Kidney (tissue), 14 donors: ENCODE results near the gene HS3ST3B1. TPM values are rescaled to one million over a fixed set of nuclear protein-coding genes. Genes with fewer than 3 reads are reported as not detected.

Source experiments
- DNase-seq, 5 donors: peaks; one replicate each; pipeline ENCODE4 v3.0.0-alpha.2; 2013 to 2020
- FAIRE-seq: peaks from 2 replicates; lab custom pipeline; 2012; peaks lifted over from hg19 to GRCh38; lab: Jason Lieb, UNC
- H3K27ac ChIP-seq, 2 donors: one replicate each; pipeline ENCODE4 v1.7.0; 2013; ENCODE audit warnings: low read depth in 2 of 2, low read length in 2 of 2, inconsistent platforms in 1 of 2
- H3K27me3 ChIP-seq: one replicate; pipeline ENCODE4 v1.7.1; 2013; ENCODE audit warnings: low read length, inconsistent platforms; ENCODE audit not compliant: control insufficient read depth, insufficient read depth
- H3K36me3 ChIP-seq, 3 donors: one replicate each; pipeline versions ENCODE4 v1.7.0 to v1.7.1; 2013; ENCODE audit warnings: low read length in 3 of 3, control low read depth in 1 of 3, inconsistent platforms in 1 of 3; ENCODE audit not compliant: insufficient read depth in 3 of 3, control insufficient read depth in 2 of 3
- H3K4me1 ChIP-seq, 3 donors: one replicate each; pipeline versions ENCODE4 v1.7.0 to v1.7.1; 2013; ENCODE audit warnings: low read length in 3 of 3, inconsistent platforms in 1 of 3, low read depth in 1 of 3; ENCODE audit not compliant: control insufficient read depth in 2 of 3, insufficient read depth in 2 of 3
- H3K4me3 ChIP-seq, 3 donors: one replicate each; pipeline versions ENCODE4 v1.7.0 to v1.8.1; 2013; ENCODE audit warnings: low read length in 3 of 3, control low read depth in 1 of 3, inconsistent platforms in 1 of 3
- H3K9ac ChIP-seq, 3 donors: one replicate each; pipeline versions ENCODE4 v1.7.0 to v1.7.1; 2013; ENCODE audit warnings: low read length in 3 of 3, control low read depth in 1 of 3, inconsistent platforms in 1 of 3
- H3K9me3 ChIP-seq, 3 donors: one replicate each; pipeline versions ENCODE4 v1.7.0 to v1.7.1; 2013; ENCODE audit warnings: low read length in 3 of 3, control low read depth in 1 of 3, inconsistent platforms in 1 of 3; ENCODE audit not compliant: control insufficient read depth in 2 of 3, insufficient read depth in 1 of 3
- CTCF ChIP-seq: IDR thresholded peaks from 3 replicates; pipeline ENCODE4 v1.5.1; 2012; ENCODE audit warnings: mild to moderate bottlenecking, moderate library complexity, borderline replicate concordance; ENCODE audit not compliant: insufficient read depth; ENCODE audit errors: extremely low read depth
- intact Hi-C: fragments of 100-400 bp; cut with DNase I; formaldehyde crosslinking; loops from one replicate; pipeline ENCODE4 v1.11.1; 2022
- polyA plus RNA-seq: library from polyadenylated mRNA; stranded (reverse); fragments of 350-450 nt; fragmentation: Illumina TruSeq; extraction: RNeasy Lipid Tissue Mini Kit (QIAGEN cat#74804); gene quantifications from one replicate; pipeline ENCODE4 v1.2.3, GENCODE V29; 2014; ENCODE audit warnings: low read depth, low replicate concordance; ENCODE audit not compliant: insufficient read depth
- total RNA-seq: library from RNA; stranded (reverse); fragmentation: NEBNext Ultra II Directional; extraction: Animal tissue kit (Norgen Biotek cat#: 25700); gene quantifications from one replicate; pipeline ENCODE4 v1.2.1, GENCODE V29; 2021
- donor health status: control.
- donor health status: control.
- donor health status: control.
- donor health status: control.
- donor health status: control.
- donor health status: DM: yes; HTN: yes; CAD: no.
- donor health status: Normal renal cell carcinoma (clear cell type).

HS3ST3B1 gene
- total and polyA plus RNA-seq, 2 donors from 2014 or later: 4.8 to 5.3 TPM

DNA sequence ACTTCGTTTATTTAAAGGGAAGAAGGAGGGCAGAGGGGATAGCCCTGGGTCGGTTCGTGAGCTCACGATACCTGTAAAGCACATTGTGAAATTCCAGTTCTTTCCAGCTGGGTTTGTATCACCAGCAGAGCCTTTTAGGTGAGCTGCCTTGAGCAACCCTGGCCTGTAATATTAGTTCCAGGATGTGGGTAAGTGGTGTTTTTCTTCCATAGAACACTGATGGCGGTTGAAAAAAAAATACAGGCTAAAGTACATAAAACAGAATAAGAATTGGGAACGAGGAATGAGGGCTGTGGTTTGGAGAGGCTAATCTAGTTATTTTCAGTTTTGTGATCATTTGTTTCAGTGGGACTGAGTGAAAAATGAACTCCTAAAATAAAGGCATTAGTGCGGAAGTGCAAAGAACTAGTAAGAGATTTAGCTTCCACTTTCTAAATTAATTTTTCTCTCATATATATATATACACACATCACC is 20.6 kb downstream of the HS3ST3B1 start:
- intact Hi-C loops: no loop called here
- no peak for FAIRE-seq

GRCh38 chr17:14321980-14322776 is 21.3 kb downstream of the HS3ST3B1 start:
- FAIRE-seq: no peak
- intact Hi-C loops: no loop called here
- TF ChIP-seq CTCF: no peak

More for the DNA sequence above, 20.6 kb downstream of the HS3ST3B1 start:
- no peak overlapping the region for H3K27ac ChIP-seq
- no peak for DNase-seq
- no peak for TF ChIP-seq CTCF
- peaks cover 2% of the 10 kb centered on the region for H3K27me3 ChIP-seq
- no peak overlapping the region for H3K4me3 ChIP-seq
- H3K36me3 ChIP-seq: no peaks in the 10 kb centered on the region
- no peaks in the 10 kb centered on the region for H3K9me3 ChIP-seq
- peaks cover 0 to 3% (median 0%) of the 10 kb centered on the region in 3 donors for H3K4me1 ChIP-seq
- H3K9ac ChIP-seq: no peak overlapping the region

GRCh38 chr17:14323522-14323981 is 22.7 kb downstream of the HS3ST3B1 start:
- Histone ChIP-seq H3K27ac (no peak overlapping the region), H3K27me3 (no peaks in the 10 kb centered on the region), H3K9ac (no peak overlapping the region), H3K36me3 (no peaks in the 10 kb centered on the region), H3K4me1 (peaks cover 0 to 3% (median 0%) of the 10 kb centered on the region in 3 donors), H3K4me3 (no peak overlapping the region), H3K9me3 (no peaks in the 10 kb centered on the region)
- no peak for TF ChIP-seq CTCF
- DNase-seq (no peak), FAIRE-seq (no peak)
- intact Hi-C loops: no loop called here

More at GRCh38 chr17:14321980-14322776, 21.3 kb downstream of the HS3ST3B1 start:
- H3K4me3 ChIP-seq: no peak overlapping the region
- H3K36me3 ChIP-seq: no peaks in the 10 kb centered on the region
- no peak overlapping the region for H3K27ac ChIP-seq
- no peaks in the 10 kb centered on the region for H3K9me3 ChIP-seq
- peaks cover 0 to 3% (median 0%) of the 10 kb centered on the region in 3 donors for H3K4me1 ChIP-seq
- H3K9ac ChIP-seq: no peak overlapping the region
- DNase-seq: no peak
- H3K27me3 ChIP-seq: peaks cover 2% of the 10 kb centered on the region
